ENCODE results near the gene ABCB8.
A peak's percentile ranks its signal among the peaks of the same experiment; 100 is the strongest.

Gene ABCB8

DNA sequence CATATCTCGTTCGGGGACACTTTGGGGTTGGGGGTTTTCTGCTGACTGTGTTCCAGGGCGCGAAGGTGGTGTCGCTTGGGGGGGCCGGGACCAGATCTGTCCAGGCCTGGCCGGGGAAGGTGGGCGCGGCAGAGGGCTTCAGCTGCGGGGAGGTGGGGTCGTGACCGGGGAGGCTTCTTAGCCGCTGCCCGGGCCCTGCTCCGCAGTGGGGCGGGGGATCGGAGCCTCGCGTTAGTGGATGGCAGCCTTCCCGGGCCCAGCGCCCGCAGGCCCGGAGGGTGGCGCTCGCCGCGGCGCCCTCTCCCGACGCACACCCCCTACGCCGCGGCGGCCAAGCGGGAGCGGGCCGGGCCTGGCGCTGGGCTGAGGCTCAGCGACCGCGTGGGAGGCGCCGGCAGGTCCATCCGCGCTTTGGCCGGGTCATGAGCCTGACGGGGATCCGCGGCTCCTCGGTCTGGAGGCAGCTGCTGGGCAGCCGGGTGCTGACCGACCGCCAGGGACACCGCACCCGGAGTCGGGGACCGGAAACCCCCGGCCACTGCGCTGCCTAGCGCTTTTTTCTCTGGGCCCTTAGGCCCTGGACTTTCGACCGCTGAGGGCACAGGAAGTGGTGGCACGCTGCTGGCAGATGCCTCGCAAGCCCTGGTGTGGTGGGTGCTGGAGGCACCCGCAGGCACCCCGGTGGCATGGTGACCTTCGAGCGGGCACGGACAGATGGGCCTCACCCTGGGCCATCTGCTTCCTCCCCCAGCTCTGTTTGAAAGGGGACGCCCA, 59.2 kb downstream of the ABCB8 start:
- DNase-seq (ENCODE audit: low spot score), result peak; percentile 52

DNA sequence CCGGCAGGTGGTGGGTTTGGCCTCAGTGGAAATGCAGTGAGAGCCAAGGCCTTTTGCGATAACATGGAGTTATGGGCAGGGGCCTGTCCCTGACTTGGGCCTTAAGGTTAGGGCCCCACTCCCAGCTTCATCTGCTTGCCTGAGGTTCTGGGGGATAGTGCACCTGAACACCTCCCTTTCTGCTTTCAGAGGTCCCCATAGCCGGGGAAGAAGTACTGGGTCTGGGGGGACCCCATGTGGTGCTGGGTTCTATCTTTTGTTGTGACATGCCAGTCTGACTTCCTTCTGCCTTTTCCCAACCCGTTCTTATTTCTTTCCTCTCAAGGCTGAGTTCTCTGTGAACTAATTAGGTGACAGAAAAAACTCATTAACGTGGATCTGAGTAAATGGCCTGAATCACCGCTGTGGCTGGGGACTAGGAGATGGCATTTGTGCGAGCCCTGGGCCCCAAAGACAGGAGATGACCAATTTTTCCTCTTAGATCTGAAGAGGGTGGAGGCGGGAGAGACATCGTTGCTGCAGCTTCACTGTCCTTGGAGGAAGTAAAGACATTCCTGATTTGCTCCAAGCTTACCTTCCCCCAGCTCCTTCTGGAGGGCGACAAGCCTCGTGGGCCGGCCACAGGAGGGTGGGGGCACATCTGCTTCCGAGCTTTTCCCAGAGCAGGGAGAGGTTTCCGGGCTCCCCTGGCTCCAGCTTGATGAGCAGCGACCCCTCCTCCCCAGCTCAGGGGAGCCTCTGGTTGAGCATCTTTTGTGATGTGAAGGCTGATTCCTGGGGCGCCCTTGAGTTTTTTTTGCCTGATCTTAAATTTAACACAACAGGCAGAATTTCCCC, 60.0 kb downstream of the ABCB8 start:
- DNase-seq (ENCODE audit: low spot score), result no peak

- DNase-seq (ENCODE audit: low spot score), result peak; percentile 53
These were observed 60.8 kb downstream of the ABCB8 start for GRCh38 chr7:151088856-151089699.

- DNase-seq (ENCODE audit: low spot score), result no peak
These were observed 61.9 kb downstream of the ABCB8 start for GRCh38 chr7:151089893-151090730.

- DNase-seq (ENCODE audit: low spot score), result no peak
These were observed 62.8 kb downstream of the ABCB8 start for GRCh38 chr7:151091003-151091402.

- DNase-seq (ENCODE audit: low spot score), result no peak
These were observed 63.2 kb downstream of the ABCB8 start for GRCh38 chr7:151091431-151091830.

- DNase-seq (ENCODE audit: low spot score), result no peak
These were observed 63.7 kb downstream of the ABCB8 start for GRCh38 chr7:151091988-151092387.

- no peak for DNase-seq (ENCODE audit: low spot score)
These were observed 65.5 kb downstream of the ABCB8 start for GRCh38 chr7:151093748-151094147.

DNA sequence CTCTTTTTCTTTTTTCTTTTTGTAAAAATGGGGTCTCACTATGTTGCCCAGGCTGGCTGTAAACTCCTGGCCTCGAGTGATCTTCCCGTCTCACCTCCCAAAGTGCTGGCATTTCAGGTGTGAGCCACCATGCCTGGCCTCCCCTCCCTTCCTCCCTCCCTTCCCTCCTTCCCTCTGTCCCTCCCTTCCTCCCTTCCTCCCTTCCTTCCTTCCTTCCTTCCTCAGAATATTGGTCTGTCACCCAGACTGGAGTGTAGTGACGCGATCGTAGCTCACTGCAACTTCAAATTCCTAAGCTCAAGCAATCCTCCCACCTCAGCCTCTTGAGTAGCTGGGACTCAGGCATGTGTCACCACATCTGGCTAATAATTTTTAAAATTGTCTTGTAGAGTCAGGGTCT, 66.4 kb downstream of the ABCB8 start:
- DNase-seq (ENCODE audit: low spot score), result no peak

- DNase-seq (ENCODE audit: low spot score), result no peak
These were observed 67.0 kb downstream of the ABCB8 start for GRCh38 chr7:151095123-151095797.

- DNase-seq (ENCODE audit: low spot score), result no peak
These were observed 67.7 kb downstream of the ABCB8 start for GRCh38 chr7:151095828-151096475.
